HG03175 (cell line): ENCODE data around the gene NCSTN.

ENCODE experiments used
- ATAC-seq: cut with Tn5 transposase; IDR thresholded peaks from one replicate; pipeline ENCODE4 v1.9.1; 2021; ENCODE audit warnings: mild to moderate bottlenecking, moderate library complexity; ENCODE audit not compliant: unreplicated experiment

The NCSTN gene

GRCh38 chr1:160351629-160352028 is 8.4 kb downstream of the NCSTN start:
- no peak for ATAC-seq

DNA sequence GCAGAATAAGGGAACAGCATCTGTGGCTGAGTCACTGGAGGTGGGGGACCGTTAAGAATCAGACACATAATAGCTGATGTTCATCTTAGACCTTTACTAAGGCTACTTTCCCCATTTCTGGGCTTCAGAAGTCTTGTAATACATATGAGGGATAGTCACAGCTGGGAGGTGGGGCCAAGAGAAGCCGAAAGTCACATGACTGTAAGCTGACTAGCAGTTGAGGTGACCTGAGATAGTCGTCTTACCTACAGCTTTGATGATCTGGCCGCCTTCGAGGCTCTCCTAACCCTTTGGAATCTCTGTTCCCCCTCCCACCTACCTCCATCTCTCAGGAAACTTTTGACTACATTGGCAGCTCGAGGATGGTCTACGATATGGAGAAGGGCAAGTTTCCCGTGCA is 9.4 kb downstream of the NCSTN start:
- ATAC-seq = no peak

DNA sequence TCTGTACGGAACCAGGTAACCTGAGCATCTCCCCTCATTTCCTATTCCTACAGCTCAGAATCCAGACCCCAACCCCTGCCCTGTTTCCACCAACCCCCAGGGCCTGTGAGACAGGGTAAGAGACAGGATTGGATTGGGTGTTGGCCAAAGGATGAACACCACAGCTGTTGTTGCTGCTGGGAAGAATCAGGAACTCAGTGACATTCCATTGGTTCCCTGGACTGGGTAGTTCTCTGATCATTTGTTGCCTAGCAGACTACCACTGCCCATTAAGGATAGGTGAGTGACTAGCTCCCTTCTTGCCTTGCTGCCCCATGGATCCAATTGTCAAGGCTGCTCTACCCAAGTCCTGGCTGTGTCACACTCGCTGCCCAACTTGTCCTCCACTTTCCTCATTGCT is 10.0 kb downstream of the NCSTN start:
- no peak for ATAC-seq

- ATAC-seq = no peak
Observed at GRCh38 chr1:160354388-160354985, 11.3 kb downstream of the NCSTN start.

DNA sequence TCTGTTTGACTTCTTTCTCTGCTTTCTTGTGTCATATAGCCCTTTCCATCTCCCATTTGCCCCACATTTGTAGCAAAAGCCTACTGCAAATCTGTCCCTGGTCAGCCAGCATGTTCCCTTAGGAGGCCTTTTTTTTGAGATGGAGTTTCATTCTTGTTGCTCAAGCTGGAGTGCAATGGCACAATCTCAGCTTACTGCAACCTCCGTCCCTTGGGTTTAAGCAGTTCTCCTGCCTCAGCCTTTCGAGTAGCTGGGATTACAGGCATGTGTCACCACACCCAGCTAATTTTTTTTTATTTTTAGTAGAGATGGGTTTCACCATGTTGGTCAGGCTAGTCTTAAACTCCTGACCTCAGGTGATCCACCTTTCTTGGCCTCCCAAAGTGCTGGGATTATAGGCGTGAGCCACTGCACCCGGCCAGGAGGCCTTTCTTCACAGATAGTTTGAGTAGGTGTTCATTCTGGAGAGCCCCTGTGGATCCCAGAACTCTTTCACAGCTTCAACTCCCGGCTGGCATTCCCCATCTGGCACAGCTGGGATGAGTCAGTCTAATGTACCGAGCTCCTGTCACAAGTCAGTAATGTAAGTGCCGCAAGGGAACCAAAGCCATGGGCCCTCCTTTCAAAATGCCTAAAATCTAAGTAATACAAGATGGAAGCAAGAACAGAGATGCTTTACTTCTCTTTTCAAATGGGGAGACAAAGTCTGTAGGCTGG is 14.3 kb downstream of the NCSTN start:
- no peak for ATAC-seq

DNA sequence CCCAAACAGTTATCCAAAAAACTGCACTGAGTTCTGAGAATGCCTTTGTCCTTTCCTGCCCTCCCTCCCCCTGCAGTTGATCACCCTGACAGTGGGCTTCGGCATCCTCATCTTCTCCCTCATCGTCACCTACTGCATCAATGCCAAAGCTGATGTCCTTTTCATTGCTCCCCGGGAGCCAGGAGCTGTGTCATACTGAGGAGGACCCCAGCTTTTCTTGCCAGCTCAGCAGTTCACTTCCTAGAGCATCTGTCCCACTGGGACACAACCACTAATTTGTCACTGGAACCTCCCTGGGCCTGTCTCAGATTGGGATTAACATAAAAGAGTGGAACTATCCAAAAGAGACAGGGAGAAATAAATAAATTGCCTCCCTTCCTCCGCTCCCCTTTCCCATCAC is 14.9 kb downstream of the NCSTN start:
- ATAC-seq = no peak

- no peak for ATAC-seq
Observed at GRCh38 chr1:160359559-160360226, 16.5 kb downstream of the NCSTN start.

DNA sequence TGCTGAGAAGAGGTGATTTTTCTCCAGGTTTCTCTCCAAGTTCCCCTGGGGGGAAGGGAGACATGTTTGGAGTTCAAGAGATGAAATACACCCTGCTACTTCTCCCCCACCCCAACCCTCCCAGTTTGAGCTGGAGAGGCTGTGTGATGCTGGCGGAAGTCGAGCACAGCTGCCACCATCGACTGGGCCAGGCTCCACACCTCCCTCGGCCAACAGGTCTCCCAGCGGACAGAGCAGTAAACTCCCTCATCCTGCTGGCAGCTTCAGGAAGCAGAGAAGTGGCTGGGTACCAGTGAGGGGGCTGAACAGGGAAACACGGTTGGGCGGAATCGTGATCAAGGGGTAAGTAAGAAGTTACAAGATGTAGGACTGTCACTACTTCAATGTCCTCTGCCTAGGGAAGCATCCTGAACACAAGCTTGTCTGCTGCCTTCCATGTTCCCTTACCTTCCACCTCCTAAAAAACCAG is 17.1 kb downstream of the NCSTN start:
- no peak for ATAC-seq

- ATAC-seq = no peak
Observed at GRCh38 chr1:160361199-160361598, 18.0 kb downstream of the NCSTN start.

GRCh38 chr1:160361814-160362167 is 18.6 kb downstream of the NCSTN start:
- no peak for ATAC-seq

DNA sequence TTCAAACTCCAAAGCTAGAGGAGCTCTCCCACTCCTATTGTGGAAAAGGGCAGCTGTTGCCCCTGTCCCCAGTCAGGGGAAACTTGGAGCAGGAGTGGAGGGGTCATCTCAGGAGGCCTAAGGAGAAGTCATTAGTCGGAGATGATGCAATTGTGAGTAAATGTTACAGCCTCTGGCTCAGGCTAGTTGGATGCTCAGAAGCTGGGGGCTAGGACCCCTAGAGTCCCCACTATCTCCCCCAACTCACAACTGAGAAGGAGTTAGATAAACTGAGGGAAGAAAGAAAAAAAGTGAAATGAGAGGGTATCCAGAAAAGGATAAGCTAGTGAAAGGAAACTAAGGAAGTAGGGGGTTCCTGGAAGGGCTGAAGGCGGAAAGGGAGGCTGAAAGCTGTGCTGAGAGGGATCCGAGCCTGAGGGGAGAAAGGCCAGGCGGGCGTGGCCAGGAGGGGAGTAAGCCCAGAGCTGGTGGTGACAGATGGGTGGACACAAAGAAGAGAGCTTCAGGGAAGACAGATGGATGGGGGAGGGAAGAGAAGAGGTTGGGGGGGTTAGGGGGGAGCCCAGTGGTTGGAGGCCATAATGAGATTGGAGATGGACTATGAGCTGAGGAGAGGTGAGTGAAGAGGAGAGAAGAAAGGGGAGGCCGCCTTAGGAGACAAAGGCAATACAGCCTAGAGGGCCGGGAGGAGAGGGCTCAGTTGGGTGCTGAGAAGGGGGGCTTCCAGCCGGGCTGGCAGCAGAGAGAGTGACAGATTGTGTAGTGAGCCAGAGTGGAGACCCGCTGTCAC is 19.2 kb downstream of the NCSTN start:
- ATAC-seq = no peak

DNA sequence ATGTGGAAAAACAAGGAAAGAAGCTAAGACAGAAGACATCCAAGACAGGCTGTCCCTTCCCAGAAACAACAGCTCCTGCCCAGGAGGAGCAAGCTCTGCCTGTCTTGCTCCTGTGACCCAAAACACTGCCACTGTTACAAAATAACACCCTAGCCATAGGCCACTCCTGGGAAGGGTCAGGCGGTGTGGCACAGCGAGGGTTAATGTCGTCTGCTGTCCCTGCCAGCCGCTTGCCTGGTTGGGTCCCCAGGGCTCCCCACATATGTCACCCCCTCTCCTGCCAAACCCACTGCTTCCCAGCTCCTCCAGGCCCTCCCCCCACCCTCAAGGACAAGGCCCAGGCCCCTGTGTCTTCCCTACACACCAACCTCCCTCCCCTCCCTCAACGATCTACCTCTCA is 19.8 kb downstream of the NCSTN start:
- ATAC-seq = no peak

GRCh38 chr1:160363951-160364735 is 21.0 kb downstream of the NCSTN start:
- no peak for ATAC-seq

GRCh38 chr1:160365325-160365724 is 22.1 kb downstream of the NCSTN start:
- ATAC-seq = no peak

DNA sequence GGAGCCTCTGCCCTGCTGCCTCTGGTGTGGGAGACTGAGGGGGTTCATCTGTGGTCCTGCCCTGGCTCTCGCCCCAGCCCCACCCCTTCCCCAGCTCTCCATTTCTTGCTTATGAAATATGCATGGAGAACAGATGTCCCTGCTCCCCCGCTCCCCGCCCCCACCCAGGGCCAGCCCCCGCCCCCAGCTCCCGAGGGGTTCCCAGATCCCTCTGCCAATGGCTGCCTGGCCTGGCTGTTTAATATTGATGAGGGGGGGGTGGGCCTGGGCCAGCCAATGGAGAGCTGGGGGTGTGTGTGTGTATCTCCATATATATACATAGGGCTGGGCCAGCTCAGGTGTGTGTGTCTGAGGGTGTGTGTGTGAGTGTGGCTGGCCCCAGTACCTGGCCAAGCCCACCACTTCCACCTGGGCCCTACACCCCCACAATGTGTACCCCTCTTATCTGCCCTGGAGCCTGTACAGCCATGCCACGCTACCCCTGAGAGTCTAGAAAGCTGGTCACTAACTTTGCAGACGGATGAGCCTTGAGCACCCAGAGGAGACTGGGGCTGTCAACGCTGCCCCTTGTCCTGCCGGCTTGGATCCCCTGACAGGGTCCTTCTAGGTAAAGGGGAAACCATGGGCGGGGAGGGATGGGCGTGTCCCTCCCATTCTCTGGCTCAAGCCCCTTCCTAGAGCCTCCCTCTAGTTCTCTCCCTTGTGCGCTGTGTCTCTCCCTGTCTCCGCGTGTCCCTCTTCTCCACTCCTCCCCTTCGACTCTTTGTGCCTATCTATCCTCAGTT is 23.7 kb downstream of the NCSTN start, which contains the start of gene NHLH1:
NHLH1 (plus strand) TSS at position 341 of the 785 bp plus-strand sequence. CDS start 3,661 bp downstream, outside the sequence.
- ATAC-seq = no peak

DNA sequence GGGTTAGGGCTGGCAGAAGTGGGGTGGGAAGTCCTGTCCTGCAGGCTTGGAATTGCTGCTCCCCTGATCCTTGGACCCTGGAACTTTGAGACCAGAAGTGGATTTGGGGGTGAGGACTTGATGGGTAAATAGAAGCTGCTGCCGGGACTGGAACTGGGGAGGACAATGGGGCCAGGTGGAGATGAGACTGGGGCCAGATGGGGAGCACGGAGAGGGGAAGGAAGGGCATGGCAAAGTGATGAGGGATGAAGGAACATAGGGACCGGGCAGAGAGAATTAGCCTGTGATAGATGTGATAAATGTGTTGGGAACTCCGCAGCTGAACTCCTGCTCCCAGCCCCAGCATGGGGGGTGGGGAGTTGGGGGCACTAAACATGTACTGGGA is 24.3 kb downstream of the NCSTN start:
- no peak for ATAC-seq

GRCh38 chr1:160367934-160368923 is 25.0 kb downstream of the NCSTN start:
- no peak for ATAC-seq

- ATAC-seq = no peak
Observed at GRCh38 chr1:160369087-160369486, 25.9 kb downstream of the NCSTN start.
